ENCODE measurements around the gene ANO8. TPM values are rescaled to one million over a fixed set of nuclear protein-coding genes. Genes with fewer than 3 reads are reported as not detected.

Gene ANO8
- total and polyA plus RNA-seq, 2 of the 13 experiments (the other 11 are each of a cell fraction or from before 2014, with no cell fraction given) = 1.8 to 3.5 TPM

GRCh38 chr19:17323964-17324332 lies 10.7 kb downstream of the ANO8 start:
- Histone ChIP-seq H3K4me3 (replicated peaks in 1 of 3; ENCODE audit: insufficient read depth in 1 of 3, low read depth in 2 of 3, low read length in 3 of 3) (no peak overlapping the region), H2AFZ (ENCODE audit: low read length) (no peak overlapping the region), H4K20me1 (ENCODE audit: insufficient read depth, low read length) (no peaks in the 10 kb centered on the region), H3K4me2 (ENCODE audit: low read depth, low read length) (no peak overlapping the region), H3K27me3 (ENCODE audit: control insufficient read depth in 1 of 2, insufficient read depth in 2 of 2, low read length in 2 of 2) (no peaks in the 10 kb centered on the region), H3K27ac (ENCODE audit: extremely low read length, insufficient read depth, low read length) (no peak overlapping the region), H3K79me2 (ENCODE audit: insufficient read depth, low read length) (no peaks in the 10 kb centered on the region), H3K9ac (ENCODE audit: insufficient read depth, low read depth, low read length) (no peak overlapping the region), H3K9me3 (ENCODE audit: low read length) (no peaks in the 10 kb centered on the region), H3K36me3 (replicated peaks in 1 of 2; ENCODE audit: control insufficient read depth in 1 of 2, insufficient read depth in 2 of 2, low read length in 2 of 2) (peaks cover 7 to 24% of the 10 kb centered on the region in 2 experiments; a peak in 3 of 5 replicates), H3K4me1 (ENCODE audit: insufficient read depth, low read length) (no peaks in the 10 kb centered on the region)
- 100% methylated on average over 3 of the region's 7 CpGs for WGBS (ENCODE audit: low lambda C conversion rate)
- TF ChIP-seq ZXDC (CRISPR knock-in tag; IDR thresholded peaks at IDR 0.05) (no peak), AGO2 (optimal IDR thresholded peaks at IDR 0.05; ENCODE audit: low read depth, low read length) (peak; percentile 46)
- in situ Hi-C loops (cut with HindIII; ENCODE audit: extremely low pct_ligation_motif_present, low pct_unique_long_range_greater_than_20kb) = no loop called here
- ATAC-seq (no peak), FAIRE-seq (no peak), DNase-seq (ENCODE audit: low spot score) (no peak)
- POLR2A ChIA-PET = interaction anchor here (1.0 kb wide), 1 partner anchor 9 kb away, joined by 5 read pairs; no protein-coding TSS in a partner anchor
- no TSS peak for BruUV-seq (replicated peaks)
- intact Hi-C loops (cut with micrococcal nuclease; ENCODE audit: unreplicated experiment) = no loop called here
- CTCF ChIA-PET (ENCODE audit: low intra/inter-chr PET ratio, low total read pairs) = no interaction called here

GRCh38 chr19:17323300-17323963 lies 11.2 kb downstream of the ANO8 start:
- 95% methylated on average over 18 of the region's 56 CpGs for WGBS (ENCODE audit: low lambda C conversion rate)
- intact Hi-C loops (cut with micrococcal nuclease; ENCODE audit: unreplicated experiment) = no loop called here
- CTCF ChIA-PET (ENCODE audit: low intra/inter-chr PET ratio, low total read pairs) = no interaction called here
- TF ChIP-seq NKX3-1 (CRISPR knock-in tag; IDR thresholded peaks at IDR 0.05) (no peak), ZNF101 (CRISPR knock-in tag; IDR thresholded peaks at IDR 0.05; ENCODE audit: borderline replicate concordance, low read depth) (no peak), MATR3 (CRISPR knock-in tag; IDR thresholded peaks at IDR 0.05) (no peak), ZNF891 (CRISPR knock-in tag; IDR thresholded peaks at IDR 0.05) (no peak), NRL (CRISPR knock-in tag; IDR thresholded peaks at IDR 0.05; ENCODE audit: borderline replicate concordance) (no peak), ZNF138 (CRISPR knock-in tag; IDR thresholded peaks at IDR 0.05; ENCODE audit: low read depth) (no peak), ZNF337 (CRISPR knock-in tag; IDR thresholded peaks at IDR 0.05; ENCODE audit: borderline replicate concordance, low read depth) (no peak), ZNF775 (CRISPR knock-in tag; IDR thresholded peaks at IDR 0.05; ENCODE audit: borderline replicate concordance) (no peak), EP300 (IDR thresholded peaks at IDR 0.05; ENCODE audit: low read depth in 2 of 2, low read length in 2 of 2) (no peak), EP300 (CRISPR knock-in tag; IDR thresholded peaks at IDR 0.05; ENCODE audit: borderline replicate concordance) (no peak), ZFP41 (CRISPR knock-in tag; IDR thresholded peaks at IDR 0.05; ENCODE audit: borderline replicate concordance) (no peak), MAFG (CRISPR knock-in tag; IDR thresholded peaks at IDR 0.05) (no peak)

More at GRCh38 chr19:17323300-17323963, 11.2 kb downstream of the ANO8 start:
- H3K79me2 ChIP-seq (ENCODE audit: insufficient read depth, low read length) = no peaks in the 10 kb centered on the region
- no peak overlapping the region for H3K27ac ChIP-seq (ENCODE audit: extremely low read length, insufficient read depth, low read length)
- H3K36me3 ChIP-seq (replicated peaks in 1 of 2; ENCODE audit: control insufficient read depth in 1 of 2, insufficient read depth in 2 of 2, low read length in 2 of 2) = peaks cover 7 to 25% of the 10 kb centered on the region in 2 experiments; a peak in 3 of 5 replicates
- POLR2A ChIA-PET = interaction anchor here (1.0 to 1.3 kb wide), 2 partner anchors 9 to 11 kb away, joined by 3 to 5 read pairs; no protein-coding TSS in a partner anchor
- FAIRE-seq (no peak), ATAC-seq (no peak), DNase-seq (ENCODE audit: low spot score) (no peak)
- in situ Hi-C loops (cut with HindIII; ENCODE audit: extremely low pct_ligation_motif_present, low pct_unique_long_range_greater_than_20kb) = no loop called here
- H2AFZ ChIP-seq (ENCODE audit: low read length) = no peak overlapping the region
- H3K4me1 ChIP-seq (ENCODE audit: insufficient read depth, low read length) = no peaks in the 10 kb centered on the region
- no peak overlapping the region for H3K4me3 ChIP-seq (replicated peaks in 1 of 3; ENCODE audit: insufficient read depth in 1 of 3, low read depth in 2 of 3, low read length in 3 of 3)
- no peak overlapping the region for H3K4me2 ChIP-seq (ENCODE audit: low read depth, low read length)
- no TSS peak for BruUV-seq (replicated peaks)
- H3K27me3 ChIP-seq (ENCODE audit: control insufficient read depth in 1 of 2, insufficient read depth in 2 of 2, low read length in 2 of 2) = no peaks in the 10 kb centered on the region
- no peaks in the 10 kb centered on the region for H3K9me3 ChIP-seq (ENCODE audit: low read length)
- H3K9ac ChIP-seq (ENCODE audit: insufficient read depth, low read depth, low read length) = no peak overlapping the region
- H4K20me1 ChIP-seq (ENCODE audit: insufficient read depth, low read length) = no peaks in the 10 kb centered on the region
